Left ventricle myocardium inferior (tissue), 1 donor: ENCODE data around the gene PDZD2. TPM values are rescaled to one million over a fixed set of nuclear protein-coding genes. Genes with fewer than 3 reads are reported as not detected.
A peak's percentile ranks its signal among the peaks of the same experiment; 100 is the strongest.

ENCODE experiments used
- DNase-seq: peaks from one replicate; pipeline ENCODE4 v3.0.0-alpha.2; 2020
- H3K27ac ChIP-seq: fragments of 200-600 bp; replicated peaks from 2 replicates; pipeline ENCODE4 v1.8.0; 2021
- H3K27me3 ChIP-seq: fragments of 200-600 bp; 2 replicates; pipeline ENCODE4 v1.8.0; 2021; ENCODE audit warnings: low read depth
- H3K36me3 ChIP-seq: fragments of 200-600 bp; 2 replicates; pipeline ENCODE4 v1.8.0; 2021
- H3K4me1 ChIP-seq: fragments of 200-600 bp; 2 replicates; pipeline ENCODE4 v1.8.0; 2021
- H3K4me3 ChIP-seq: fragments of 200-600 bp; 2 replicates; pipeline ENCODE4 v1.8.0; 2021; ENCODE audit warnings: mild to moderate bottlenecking, moderate library complexity
- H3K9me3 ChIP-seq: fragments of 200-600 bp; replicated peaks from 2 replicates; pipeline ENCODE4 v1.8.0; 2021
- CTCF ChIP-seq: fragments of 200-600 bp; IDR thresholded peaks from 2 replicates; pipeline ENCODE4 v1.8.0; 2021; ENCODE audit warnings: antibody characterized with exemption, mild to moderate bottlenecking, borderline replicate concordance
- intact Hi-C: fragments of 100-400 bp; cut with micrococcal nuclease; formaldehyde crosslinking; loops from one replicate; pipeline ENCODE4 v1.11.0; 2022
- total RNA-seq: library from RNA; stranded (reverse); fragmentation: NEBNext Ultra II Directional; extraction: Animal tissue kit (Norgen Biotek cat#: 25700); gene quantifications from one replicate; pipeline ENCODE4 v1.2.1, GENCODE V29; 2021
- donor health status: DM: no; HTN: yes; CAD: no; lungs with severe emphysema.

PDZD2 gene
- total RNA-seq, 1 donor from 2014 or later: 120 TPM

DNA sequence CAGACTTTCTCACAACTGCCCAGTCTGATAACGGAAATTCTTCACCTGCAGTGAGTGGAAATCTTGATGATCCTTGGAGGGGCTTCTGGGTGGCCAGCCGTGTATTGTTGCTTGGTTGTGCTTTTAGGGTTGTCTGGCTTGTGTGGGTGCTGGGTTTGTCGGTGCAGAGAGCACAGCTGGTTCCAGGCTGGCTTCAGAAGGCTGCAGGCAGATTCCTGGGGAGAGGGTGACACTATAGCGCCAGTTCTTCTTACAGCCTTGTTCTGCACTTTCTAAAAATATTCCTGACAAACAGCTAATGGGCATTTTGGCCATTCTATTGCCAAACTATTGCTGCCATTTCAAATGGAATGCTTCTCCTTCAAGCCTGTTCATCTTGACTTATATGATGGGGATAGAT is 99.3 kb downstream of the PDZD2 start:
- peak overlapping the region; percentile 13 for H3K4me3 ChIP-seq
- DNase-seq: no peak
- no peak for TF ChIP-seq CTCF
- peak overlapping the region; percentile 70 for H3K27ac ChIP-seq
- peaks cover 14% of the 10 kb centered on the region for H3K9me3 ChIP-seq
- H3K4me1 ChIP-seq: peaks cover 76% of the 10 kb centered on the region
- H3K27me3 ChIP-seq: no peaks in the 10 kb centered on the region
- intact Hi-C loops: no loop called here
- no peaks in the 10 kb centered on the region for H3K36me3 ChIP-seq

- Histone ChIP-seq H3K36me3 (no peaks in the 10 kb centered on the region), H3K9me3 (peaks cover 14% of the 10 kb centered on the region), H3K27ac (peak overlapping the region; percentile 74), H3K4me3 (no peak overlapping the region), H3K27me3 (no peaks in the 10 kb centered on the region), H3K4me1 (peaks cover 70% of the 10 kb centered on the region)
- intact Hi-C loops: no loop called here
- peak; percentile 59 for DNase-seq
- no peak for TF ChIP-seq CTCF
These were observed 102.6 kb downstream of the PDZD2 start for GRCh38 chr5:31741496-31741895.

- peaks cover 12% of the 10 kb centered on the region for H3K9me3 ChIP-seq
- DNase-seq: no peak
- no peak overlapping the region for H3K4me3 ChIP-seq
- intact Hi-C loops: no loop called here
- H3K4me1 ChIP-seq: peaks cover 74% of the 10 kb centered on the region
- no peak overlapping the region for H3K27ac ChIP-seq
- H3K36me3 ChIP-seq: no peaks in the 10 kb centered on the region
- no peaks in the 10 kb centered on the region for H3K27me3 ChIP-seq
- no peak for TF ChIP-seq CTCF
These were observed 104.7 kb downstream of the PDZD2 start for GRCh38 chr5:31743678-31744077.

- Histone ChIP-seq H3K36me3 (no peaks in the 10 kb centered on the region), H3K9me3 (no peaks in the 10 kb centered on the region), H3K27ac (peak overlapping the region; percentile 39), H3K4me1 (peaks cover 64% of the 10 kb centered on the region), H3K4me3 (no peak overlapping the region), H3K27me3 (no peaks in the 10 kb centered on the region)
- intact Hi-C loops: no loop called here
- DNase-seq: no peak
- TF ChIP-seq CTCF: no peak
These were observed 109.7 kb downstream of the PDZD2 start for GRCh38 chr5:31748458-31749172.

GRCh38 chr5:31750215-31750614 is 111.3 kb downstream of the PDZD2 start:
- no peak for TF ChIP-seq CTCF
- no peak for DNase-seq
- Histone ChIP-seq H3K27ac (no peak overlapping the region), H3K27me3 (no peaks in the 10 kb centered on the region), H3K9me3 (no peaks in the 10 kb centered on the region), H3K4me1 (peaks cover 67% of the 10 kb centered on the region), H3K4me3 (no peak overlapping the region), H3K36me3 (no peaks in the 10 kb centered on the region)
- intact Hi-C loops: no loop called here
